Thymus (tissue), 11 donors: ENCODE measurements around the gene BEND2. TPM values are rescaled to one million over a fixed set of nuclear protein-coding genes. Genes with fewer than 3 reads are reported as not detected.

Experiments
- DNase-seq, 9 donors: peaks; one replicate each; pipeline ENCODE4 v3.0.0-alpha.2; 2013; ENCODE audit warnings: low spot score in 9 of 9, low read depth in 6 of 9, missing footprints in 1 of 9
- H3K27ac ChIP-seq, 2 donors: one replicate each; pipeline ENCODE4 v1.5.1; 2013; ENCODE audit warnings: control low read depth in 1 of 2, low read depth in 1 of 2, low read length in 1 of 2, mild to moderate bottlenecking in 1 of 2, moderate library complexity in 1 of 2
- H3K27me3 ChIP-seq, 2 donors: one replicate each; pipeline ENCODE4 v1.5.1; 2013; ENCODE audit warnings: low read length in 1 of 2; ENCODE audit not compliant: control insufficient read depth in 2 of 2, insufficient read depth in 1 of 2
- H3K36me3 ChIP-seq, 2 donors: one replicate each; pipeline ENCODE4 v1.5.1; 2013; ENCODE audit warnings: low read length in 1 of 2, mild to moderate bottlenecking in 1 of 2, moderate library complexity in 1 of 2; ENCODE audit not compliant: control insufficient read depth in 2 of 2, insufficient read depth in 2 of 2
- H3K4me1 ChIP-seq, 2 donors: one replicate each; pipeline ENCODE4 v1.5.1; 2013; ENCODE audit warnings: low read length in 2 of 2; ENCODE audit not compliant: control insufficient read depth in 2 of 2, insufficient read depth in 2 of 2
- H3K4me3 ChIP-seq, 2 donors: one replicate each; pipeline ENCODE4 v1.5.1; 2013; ENCODE audit warnings: low read length in 2 of 2, control low read depth in 1 of 2, mild to moderate bottlenecking in 1 of 2
- H3K9me3 ChIP-seq, 2 donors: one replicate each; pipeline ENCODE4 v1.5.1; 2013; ENCODE audit warnings: low read length in 1 of 2, mild to moderate bottlenecking in 1 of 2; ENCODE audit not compliant: control insufficient read depth in 2 of 2, insufficient read depth in 1 of 2
- WGBS: extraction: QIAGEN DNeasy Blood & Tissue Kit; methylation state at CpG from one replicate; pipeline ENCODE4 v1.1.7; 2013; 5-methylcytosine and 5-hydroxymethylcytosine counted together
- polyA plus RNA-seq: library from polyadenylated mRNA; stranded (reverse); fragments of 200-250 nt; gene quantifications from one replicate; pipeline ENCODE4 v1.2.3, GENCODE V29; 2013
- total RNA-seq: library from RNA; stranded (reverse); fragments of 120-200 nt; gene quantifications from one replicate; pipeline ENCODE4 v1.2.4, GENCODE V29; 2013
- donor health status: healthy.

BEND2 gene
- total and polyA plus RNA-seq, 2 donors = 0.05 TPM; not detected in 1

GRCh38 chrX:18158963-18159362 lies 61.7 kb downstream of the BEND2 start:
- 100% methylated on average over 2 of the region's 2 CpGs for WGBS
- Histone ChIP-seq H3K4me1 (no peaks in the 10 kb centered on the region), H3K27ac (no peak overlapping the region), H3K4me3 (no peak overlapping the region), H3K27me3 (no peaks in the 10 kb centered on the region), H3K36me3 (no peaks in the 10 kb centered on the region), H3K9me3 (no peaks in the 10 kb centered on the region)
- DNase-seq = no peak

- Histone ChIP-seq H3K27ac (no peak overlapping the region), H3K4me3 (no peak overlapping the region), H3K36me3 (no peaks in the 10 kb centered on the region), H3K4me1 (no peaks in the 10 kb centered on the region), H3K9me3 (no peaks in the 10 kb centered on the region), H3K27me3 (no peaks in the 10 kb centered on the region)
- 79% methylated on average over 1 of the region's 1 CpG for WGBS
- no peak for DNase-seq
Observed at GRCh38 chrX:18151649-18152048, 69.0 kb downstream of the BEND2 start.

GRCh38 chrX:18151157-18151556 lies 69.5 kb downstream of the BEND2 start:
- Histone ChIP-seq H3K36me3 (no peaks in the 10 kb centered on the region), H3K4me1 (no peaks in the 10 kb centered on the region), H3K9me3 (no peaks in the 10 kb centered on the region), H3K27me3 (no peaks in the 10 kb centered on the region), H3K4me3 (no peak overlapping the region), H3K27ac (no peak overlapping the region)
- DNase-seq = no peak
- WGBS = 95% methylated on average over 5 of the region's 5 CpGs

GRCh38 chrX:18149454-18149853 lies 71.2 kb downstream of the BEND2 start:
- H3K27me3 ChIP-seq = no peaks in the 10 kb centered on the region
- no peak overlapping the region for H3K4me3 ChIP-seq
- no peak for DNase-seq
- no peaks in the 10 kb centered on the region for H3K4me1 ChIP-seq
- no peak overlapping the region for H3K27ac ChIP-seq
- H3K9me3 ChIP-seq = no peaks in the 10 kb centered on the region
- H3K36me3 ChIP-seq = no peaks in the 10 kb centered on the region

- whole genome bisulfite sequencing = 36% methylated on average over 6 of the region's 6 CpGs
Observed at GRCh38 chrX:18146954-18147353, 73.7 kb downstream of the BEND2 start.

GRCh38 chrX:18146009-18146408 lies 74.7 kb downstream of the BEND2 start:
- Histone ChIP-seq H3K36me3 (no peaks in the 10 kb centered on the region), H3K9me3 (no peaks in the 10 kb centered on the region), H3K4me3 (no peak overlapping the region), H3K4me1 (no peaks in the 10 kb centered on the region), H3K27me3 (no peaks in the 10 kb centered on the region), H3K27ac (no peak overlapping the region)
- 92% methylated on average over 2 of the region's 2 CpGs for WGBS
- DNase-seq = no peak

More at GRCh38 chrX:18146954-18147353, 73.7 kb downstream of the BEND2 start:
- Histone ChIP-seq H3K27ac (no peak overlapping the region), H3K36me3 (no peaks in the 10 kb centered on the region), H3K9me3 (no peaks in the 10 kb centered on the region), H3K4me3 (no peak overlapping the region), H3K4me1 (no peaks in the 10 kb centered on the region), H3K27me3 (no peaks in the 10 kb centered on the region)
- peak in 4 of 9 donors; percentile 0 to 28 (median 12) for DNase-seq

GRCh38 chrX:18136816-18137215 lies 83.9 kb downstream of the BEND2 start:
- H3K27me3 ChIP-seq = no peaks in the 10 kb centered on the region
- 93% methylated on average over 6 of the region's 6 CpGs for WGBS
- DNase-seq = no peak
- H3K36me3 ChIP-seq = no peaks in the 10 kb centered on the region
- no peaks in the 10 kb centered on the region for H3K9me3 ChIP-seq
- H3K4me3 ChIP-seq = no peak overlapping the region
- H3K27ac ChIP-seq = no peak overlapping the region
- H3K4me1 ChIP-seq = no peaks in the 10 kb centered on the region

- Histone ChIP-seq H3K9me3 (no peaks in the 10 kb centered on the region), H3K4me3 (no peak overlapping the region), H3K27ac (no peak overlapping the region), H3K27me3 (no peaks in the 10 kb centered on the region), H3K36me3 (no peaks in the 10 kb centered on the region), H3K4me1 (no peaks in the 10 kb centered on the region)
- WGBS = 96% methylated on average over 6 of the region's 6 CpGs
- DNase-seq = no peak
Observed at GRCh38 chrX:18133605-18134004, 87.1 kb downstream of the BEND2 start.

- Histone ChIP-seq H3K4me1 (no peaks in the 10 kb centered on the region), H3K27ac (no peak overlapping the region), H3K27me3 (no peaks in the 10 kb centered on the region), H3K9me3 (no peaks in the 10 kb centered on the region), H3K4me3 (no peak overlapping the region), H3K36me3 (no peaks in the 10 kb centered on the region)
- no peak for DNase-seq
- 93% methylated on average over 8 of the region's 8 CpGs for WGBS
Observed at GRCh38 chrX:18129690-18130089, 91.0 kb downstream of the BEND2 start.

- Histone ChIP-seq H3K27ac (no peak overlapping the region), H3K4me3 (no peak overlapping the region), H3K9me3 (no peaks in the 10 kb centered on the region), H3K36me3 (no peaks in the 10 kb centered on the region), H3K27me3 (no peaks in the 10 kb centered on the region), H3K4me1 (no peaks in the 10 kb centered on the region)
- DNase-seq = no peak
Observed at GRCh38 chrX:18126971-18127370, 93.7 kb downstream of the BEND2 start.
